Upper lobe of left lung (tissue), 6 donors: ENCODE data around the gene KIRREL3. TPM values are rescaled to one million over a fixed set of nuclear protein-coding genes. Genes with fewer than 3 reads are reported as not detected.

Experiments
- ATAC-seq, 2 donors: fragments of 200-7000 bp; cut with Tn5 transposase; one replicate each; pipeline ENCODE4 v1.9.1; 2022; ENCODE audit warnings: mild to moderate bottlenecking in 2 of 2, moderate library complexity in 2 of 2; ENCODE audit not compliant: low FRiP score in 2 of 2
- DNase-seq, 2 donors: peaks; one replicate each; pipeline ENCODE4 v3.0.0-alpha.2; 2019 to 2020
- H3K27ac ChIP-seq, 4 donors: fragments of 200-600 bp; sonication (generic); one replicate each; pipeline ENCODE4 v1.5.1; 2016 to 2019
- H3K27me3 ChIP-seq, 4 donors: fragments of 200-600 bp; sonication (generic); one replicate each; pipeline ENCODE4 v1.5.1; 2017 to 2019
- H3K36me3 ChIP-seq, 4 donors: fragments of 200-600 bp; sonication (generic); one replicate each; pipeline ENCODE4 v1.5.1; 2016 to 2019
- H3K4me1 ChIP-seq, 4 donors: fragments of 200-600 bp; sonication (generic); one replicate each; pipeline ENCODE4 v1.5.1; 2018 to 2019
- H3K4me3 ChIP-seq, 4 donors: fragments of 200-600 bp; sonication (generic); one replicate each; pipeline ENCODE4 v1.5.1; 2017 to 2019; ENCODE audit warnings: mild to moderate bottlenecking in 2 of 4, moderate library complexity in 1 of 4
- H3K9me3 ChIP-seq, 4 donors: fragments of 200-600 bp; sonication (generic); one replicate each; pipeline ENCODE4 v1.5.1; 2018 to 2019
- EP300 ChIP-seq, 4 donors: sonication (generic); formaldehyde crosslinking; IDR thresholded peaks; one replicate each; pipeline ENCODE4 v1.5.1; 2017; ENCODE audit warnings: antibody characterized with exemption in 4 of 4, control low read depth in 2 of 4
- POLR2A ChIP-seq, 4 donors: fragments of 450-650 bp; IDR thresholded peaks; one replicate each; pipeline ENCODE4 v1.5.1; 2016 to 2017; ENCODE audit warnings: antibody characterized with exemption in 4 of 4, mild to moderate bottlenecking in 2 of 4
- POLR2AphosphoS5 ChIP-seq, 2 donors: sonication (generic); formaldehyde crosslinking; IDR thresholded peaks; one replicate each; pipeline ENCODE4 v1.5.1; 2017; ENCODE audit warnings: antibody characterized with exemption in 2 of 2
- WGBS, 2 donors: methylation state at CpG; one replicate each; pipeline ENCODE4 v1.1.5; 2017 to 2018; 5-methylcytosine and 5-hydroxymethylcytosine counted together
- total RNA-seq, 6 donors: library from RNA; depleted of rRNA in 4 of 6; stranded (reverse); fragments of >200 nt in 4 of 6; gene quantifications; one replicate each; pipeline versions ENCODE4 v1.1.0 to v1.2.1, GENCODE V29; 2016 to 2021
- TF ChIP-seq, protein P1 (sequence below), 6 experiments: fragments of 450-650 bp in 4 of 6; fragments of 200-600 bp in 2 of 6; sonication (generic) in 2 of 6; IDR thresholded peaks; one replicate each; pipeline ENCODE4 v1.5.1; 2016 to 2019; ENCODE audit warnings: antibody characterized with exemption in 6 of 6
- donor health status: DM: no; HTN: no; CAD: no; lungs with moderate emphysema.
- donor health status: DM: no; HTN: yes; CAD: no; lungs with severe emphysema.

KIRREL3 gene
- total RNA-seq, 6 donors from 2014 or later, result 0.22 to 0.24 TPM; not detected in 4

GRCh38 chr11:126459691-126460281, 540.8 kb downstream of the KIRREL3 start:
- Histone ChIP-seq H3K36me3 (no peaks in the 10 kb centered on the region), H3K27ac (no peak overlapping the region), H3K27me3 (no peaks in the 10 kb centered on the region), H3K4me1 (peaks cover 3 to 7% (median 4%) of the 10 kb centered on the region in 4 donors), H3K9me3 (no peaks in the 10 kb centered on the region), H3K4me3 (no peak overlapping the region)
- DNase-seq (no peak), ATAC-seq (peak in 1 of 2 donors; percentile 65)
- TF ChIP-seq EP300 (IDR thresholded peaks at IDR 0.05), result no peak
- TF ChIP-seq POLR2AphosphoS5 (IDR thresholded peaks at IDR 0.05), result no peak
- TF ChIP-seq POLR2A (IDR thresholded peaks at IDR 0.05), result no peak
- TF ChIP-seq, protein P1, sequence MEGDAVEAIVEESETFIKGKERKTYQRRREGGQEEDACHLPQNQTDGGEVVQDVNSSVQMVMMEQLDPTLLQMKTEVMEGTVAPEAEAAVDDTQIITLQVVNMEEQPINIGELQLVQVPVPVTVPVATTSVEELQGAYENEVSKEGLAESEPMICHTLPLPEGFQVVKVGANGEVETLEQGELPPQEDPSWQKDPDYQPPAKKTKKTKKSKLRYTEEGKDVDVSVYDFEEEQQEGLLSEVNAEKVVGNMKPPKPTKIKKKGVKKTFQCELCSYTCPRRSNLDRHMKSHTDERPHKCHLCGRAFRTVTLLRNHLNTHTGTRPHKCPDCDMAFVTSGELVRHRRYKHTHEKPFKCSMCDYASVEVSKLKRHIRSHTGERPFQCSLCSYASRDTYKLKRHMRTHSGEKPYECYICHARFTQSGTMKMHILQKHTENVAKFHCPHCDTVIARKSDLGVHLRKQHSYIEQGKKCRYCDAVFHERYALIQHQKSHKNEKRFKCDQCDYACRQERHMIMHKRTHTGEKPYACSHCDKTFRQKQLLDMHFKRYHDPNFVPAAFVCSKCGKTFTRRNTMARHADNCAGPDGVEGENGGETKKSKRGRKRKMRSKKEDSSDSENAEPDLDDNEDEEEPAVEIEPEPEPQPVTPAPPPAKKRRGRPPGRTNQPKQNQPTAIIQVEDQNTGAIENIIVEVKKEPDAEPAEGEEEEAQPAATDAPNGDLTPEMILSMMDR (IDR thresholded peaks at IDR 0.05), result no peak
- 72 to 75% methylated on average over 10 of the region's 10 CpGs for WGBS, 2 donors

GRCh38 chr11:126457817-126458216, 542.8 kb downstream of the KIRREL3 start:
- TF ChIP-seq POLR2AphosphoS5 (IDR thresholded peaks at IDR 0.05) (no peak), POLR2A (IDR thresholded peaks at IDR 0.05) (no peak), EP300 (IDR thresholded peaks at IDR 0.05) (no peak)
- TF ChIP-seq, protein P1 (IDR thresholded peaks at IDR 0.05), result no peak
- Histone ChIP-seq H3K9me3 (no peaks in the 10 kb centered on the region), H3K4me1 (peaks cover 0 to 2% (median 1%) of the 10 kb centered on the region in 4 donors), H3K27ac (no peak overlapping the region), H3K4me3 (no peak overlapping the region), H3K36me3 (no peaks in the 10 kb centered on the region), H3K27me3 (no peaks in the 10 kb centered on the region)
- DNase-seq, result no peak
- no peak for ATAC-seq
- WGBS, 2 donors, result 78 to 96% methylated on average over 4 to 8 of the region's 8 CpGs

DNA sequence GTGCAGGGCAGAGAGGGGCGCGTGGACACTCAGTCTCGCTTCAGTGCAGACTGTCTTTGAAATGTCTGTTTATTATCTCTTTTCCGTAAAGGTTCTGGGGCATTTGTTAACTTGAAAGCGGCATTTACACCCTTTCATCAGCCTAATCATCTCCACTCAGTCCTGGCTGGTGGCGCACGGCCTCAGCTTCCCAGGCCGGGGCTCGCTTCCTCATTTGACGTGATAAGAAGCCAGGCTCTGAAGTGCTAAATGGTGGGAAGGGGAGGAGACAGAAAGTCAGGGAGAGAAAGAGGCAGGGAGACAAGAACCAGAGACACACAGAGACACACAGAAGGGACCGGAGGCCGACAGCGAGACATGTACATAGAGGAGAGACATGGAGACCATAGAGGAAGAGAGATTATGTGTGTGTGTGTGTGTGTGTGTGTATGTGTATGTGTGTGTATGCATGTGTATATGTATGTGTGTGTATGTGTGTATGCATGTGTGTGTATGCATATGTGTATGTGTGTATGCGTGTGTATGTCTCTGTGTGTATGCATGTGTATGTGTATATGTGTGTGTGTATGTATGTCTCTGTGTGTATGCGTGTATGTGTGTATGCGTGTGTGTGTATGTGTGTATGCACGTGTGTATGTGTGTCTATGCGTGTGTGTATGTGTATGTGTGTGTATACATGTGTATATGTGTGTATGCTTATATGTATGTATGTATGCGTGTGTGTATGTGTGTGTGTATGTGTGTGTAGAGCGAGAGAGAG, 543.6 kb downstream of the KIRREL3 start:
- no peaks in the 10 kb centered on the region for H3K36me3 ChIP-seq
- no peak overlapping the region for H3K4me3 ChIP-seq
- TF ChIP-seq EP300 (IDR thresholded peaks at IDR 0.05) (no peak), POLR2A (IDR thresholded peaks at IDR 0.05) (no peak), POLR2AphosphoS5 (IDR thresholded peaks at IDR 0.05) (no peak)
- TF ChIP-seq, protein P1 (IDR thresholded peaks at IDR 0.05), result no peak
- no peak overlapping the region for H3K27ac ChIP-seq
- peaks cover 0 to 8% (median 2%) of the 10 kb centered on the region in 4 donors for H3K4me1 ChIP-seq
- DNase-seq, result no peak
- no peaks in the 10 kb centered on the region for H3K9me3 ChIP-seq
- no peak for ATAC-seq
- no peaks in the 10 kb centered on the region for H3K27me3 ChIP-seq
- 69 to 77% methylated on average over 20 of the region's 20 CpGs for WGBS, 2 donors

- Histone ChIP-seq H3K9me3 (no peaks in the 10 kb centered on the region), H3K4me1 (peaks cover 0 to 8% (median 2%) of the 10 kb centered on the region in 4 donors), H3K4me3 (no peak overlapping the region), H3K27ac (no peak overlapping the region), H3K36me3 (no peaks in the 10 kb centered on the region), H3K27me3 (no peaks in the 10 kb centered on the region)
- DNase-seq (peak in 1 of 2 donors; percentile 56), ATAC-seq (no peak)
- TF ChIP-seq, protein P1 (IDR thresholded peaks at IDR 0.05), result no peak
- TF ChIP-seq POLR2A (IDR thresholded peaks at IDR 0.05), result no peak
- TF ChIP-seq POLR2AphosphoS5 (IDR thresholded peaks at IDR 0.05), result no peak
- no peak for TF ChIP-seq EP300 (IDR thresholded peaks at IDR 0.05)
- 89 to 92% methylated on average over 14 to 15 of the region's 15 CpGs for WGBS, 2 donors
Measured at GRCh38 chr11:126456089-126456488, 544.5 kb downstream of the KIRREL3 start.
